ENCODE results near the gene LAMA2. TPM values are rescaled to one million over a fixed set of nuclear protein-coding genes. Genes with fewer than 3 reads are reported as not detected.

The LAMA2 gene
- total and polyA plus RNA-seq, 2 experiments from 2014 or later, result 13.4 to 78.1 TPM

DNA sequence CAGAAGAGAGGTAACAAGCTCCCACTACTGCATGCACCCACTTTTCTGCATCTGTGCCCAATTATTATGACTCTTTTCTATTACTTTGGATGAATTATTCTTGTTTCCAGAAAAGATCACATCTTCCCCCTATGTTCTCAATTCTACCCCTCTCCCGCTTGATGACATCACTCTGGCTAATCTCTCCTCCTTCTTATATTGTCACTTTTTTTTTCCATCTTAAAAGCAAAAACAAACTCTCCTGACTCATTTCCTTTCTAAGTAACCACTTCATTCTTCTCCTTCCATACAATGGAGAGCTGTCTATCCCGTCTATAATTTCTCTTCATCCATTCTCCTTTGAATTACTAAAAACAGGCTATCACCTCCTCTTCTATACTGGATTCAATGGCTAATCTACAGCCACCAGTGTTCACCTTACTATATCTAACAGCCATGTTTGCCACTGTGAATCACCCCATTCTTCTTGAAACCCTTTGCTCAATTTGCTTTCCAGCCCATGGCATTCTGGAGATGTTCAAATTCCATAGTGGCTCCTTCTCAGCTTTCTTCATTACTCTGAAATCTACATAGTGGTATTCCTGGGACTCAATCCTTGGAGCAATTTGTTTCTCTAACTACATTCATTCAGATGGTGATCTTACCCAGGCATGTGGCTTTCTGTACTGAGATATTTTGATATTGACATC lies 448.7 kb downstream of the LAMA2 start:
- Histone ChIP-seq H3K27me3 (no peaks in the 10 kb centered on the region), H3K4me1 (ENCODE audit: low read depth) (no peaks in the 10 kb centered on the region)

GRCh38 chr6:129335792-129336191 lies 452.9 kb downstream of the LAMA2 start:
- no peaks in the 10 kb centered on the region for H3K27me3 ChIP-seq
- DNase-seq (ENCODE audit: low read depth in 1 of 2, low spot score in 1 of 2), result no peak
- no peak overlapping the region for H3K27ac ChIP-seq
- H3K9me3 ChIP-seq (ENCODE audit: low read depth), result no peaks in the 10 kb centered on the region
- no peaks in the 10 kb centered on the region for H3K4me1 ChIP-seq (ENCODE audit: low read depth)
- no peaks in the 10 kb centered on the region for H3K36me3 ChIP-seq
- no peak for TF ChIP-seq CTCF (IDR thresholded peaks at IDR 0.05; ENCODE audit: low read depth, low read length)
- H3K4me3 ChIP-seq, result no peak overlapping the region

More for the DNA sequence above, 448.7 kb downstream of the LAMA2 start:
- H3K9me3 ChIP-seq (ENCODE audit: low read depth), result no peaks in the 10 kb centered on the region
- TF ChIP-seq CTCF (IDR thresholded peaks at IDR 0.05; ENCODE audit: low read depth, low read length), result no peak
- no peaks in the 10 kb centered on the region for H3K36me3 ChIP-seq
- no peak overlapping the region for H3K4me3 ChIP-seq
- no peak overlapping the region for H3K27ac ChIP-seq
- DNase-seq (ENCODE audit: low read depth in 1 of 2, low spot score in 1 of 2), result peak in 1 of 2 donors; percentile 57

GRCh38 chr6:129338683-129339082 lies 455.7 kb downstream of the LAMA2 start:
- no peak overlapping the region for H3K4me3 ChIP-seq
- no peaks in the 10 kb centered on the region for H3K27me3 ChIP-seq
- no peak for TF ChIP-seq CTCF (IDR thresholded peaks at IDR 0.05; ENCODE audit: low read depth, low read length)
- H3K27ac ChIP-seq, result no peak overlapping the region
- DNase-seq (ENCODE audit: low read depth in 1 of 2, low spot score in 1 of 2), result no peak
- H3K36me3 ChIP-seq, result no peaks in the 10 kb centered on the region
- H3K9me3 ChIP-seq (ENCODE audit: low read depth), result no peaks in the 10 kb centered on the region
- H3K4me1 ChIP-seq (ENCODE audit: low read depth), result no peaks in the 10 kb centered on the region

GRCh38 chr6:129340983-129341382 lies 458.0 kb downstream of the LAMA2 start:
- Histone ChIP-seq H3K27me3 (no peaks in the 10 kb centered on the region), H3K4me1 (ENCODE audit: low read depth) (no peaks in the 10 kb centered on the region), H3K36me3 (no peaks in the 10 kb centered on the region), H3K27ac (no peak overlapping the region), H3K4me3 (no peak overlapping the region), H3K9me3 (ENCODE audit: low read depth) (no peaks in the 10 kb centered on the region)
- TF ChIP-seq CTCF (IDR thresholded peaks at IDR 0.05; ENCODE audit: low read depth, low read length), result no peak
- DNase-seq (ENCODE audit: low read depth in 1 of 2, low spot score in 1 of 2), result peak in 1 of 2 donors; percentile 94

- Histone ChIP-seq H3K36me3 (no peaks in the 10 kb centered on the region), H3K9me3 (ENCODE audit: low read depth) (no peaks in the 10 kb centered on the region), H3K4me3 (no peak overlapping the region), H3K27ac (no peak overlapping the region), H3K4me1 (ENCODE audit: low read depth) (no peaks in the 10 kb centered on the region), H3K27me3 (no peaks in the 10 kb centered on the region)
- peak in 1 of 2 donors; percentile 78 for DNase-seq (ENCODE audit: low read depth in 1 of 2, low spot score in 1 of 2)
- TF ChIP-seq CTCF (IDR thresholded peaks at IDR 0.05; ENCODE audit: low read depth, low read length), result no peak
Observed at GRCh38 chr6:129342243-129342642, 459.3 kb downstream of the LAMA2 start.

Data from cardiac muscle cell (in vitro differentiated cells and primary cell).